H1 (cell line): Measurements from ENCODE around the gene OR4D11. TPM values are rescaled to one million over a fixed set of nuclear protein-coding genes. Genes with fewer than 3 reads are reported as not detected.
A peak's percentile ranks its signal among the peaks of the same experiment; 100 is the strongest.

Experiments
- CTCF ChIA-PET: fragments of 300-600 bp; sonication (Branson Sonifier 250); formaldehyde crosslinking; loops from one replicate; lab custom pipeline; 2021; ENCODE audit not compliant: partially characterized antibody; lab: Charles Lee
- POLR2A ChIA-PET: fragments of 300-600 bp; sonication (Branson Sonifier 250); formaldehyde crosslinking; loops from one replicate; lab custom pipeline; 2021; ENCODE audit warnings: inconsistent platforms; ENCODE audit not compliant: partially characterized antibody; lab: Charles Lee
- DNase-seq, 2 experiments: peaks; one replicate each; pipeline versions ENCODE4 v3.0.0 to v3.0.0-alpha.2; 2010 to 2022; ENCODE audit warnings: low spot score in 2 of 2, low read depth in 1 of 2, mixed read lengths in 1 of 2
- FAIRE-seq: peaks from 2 replicates; lab custom pipeline; 2011; peaks lifted over from hg19 to GRCh38; lab: Jason Lieb, UNC
- H2AFZ ChIP-seq: 2 replicates; pipeline ENCODE4 v1.8.1; 2012; ENCODE audit warnings: low read length, inconsistent platforms
- H2AK5ac ChIP-seq: 2 replicates; pipeline ENCODE4 v1.6.1; 2013; ENCODE audit warnings: low read depth, low read length
- H2BK120ac ChIP-seq: replicated peaks from 2 replicates; pipeline ENCODE3; 2013; ENCODE audit warnings: low read depth, low read length, inconsistent platforms
- H2BK12ac ChIP-seq: 2 replicates; pipeline ENCODE4 v1.6.1; 2013; ENCODE audit warnings: low read depth, low read length
- H2BK15ac ChIP-seq: 2 replicates; pipeline ENCODE4 v1.6.1; 2013; ENCODE audit warnings: low read length
- H2BK20ac ChIP-seq: 2 replicates; pipeline ENCODE4 v1.6.1; 2013; ENCODE audit warnings: low read length
- H2BK5ac ChIP-seq: 2 replicates; pipeline ENCODE4 v1.6.1; 2013; ENCODE audit warnings: low read depth, low read length
- H3K14ac ChIP-seq: 2 replicates; pipeline ENCODE4 v1.6.1; 2013; ENCODE audit warnings: inconsistent platforms; ENCODE audit not compliant: insufficient read length
- H3K18ac ChIP-seq: 2 replicates; pipeline ENCODE4 v1.6.1; 2013; ENCODE audit warnings: low read length; ENCODE audit errors: extremely low read depth
- H3K23ac ChIP-seq: 2 replicates; pipeline ENCODE4 v1.6.1; 2013; ENCODE audit warnings: inconsistent platforms; ENCODE audit not compliant: insufficient read length
- H3K23me2 ChIP-seq: 2 replicates; pipeline ENCODE4 v1.6.1; 2013; ENCODE audit warnings: low read depth, low read length
- H3K27ac ChIP-seq: 2 replicates; pipeline ENCODE4 v1.6.1; 2011; ENCODE audit warnings: low read depth, low read length, inconsistent platforms
- H3K27me3 ChIP-seq, 4 experiments: replicated peaks in 1 of 4; 1 replicate in 1 of 4; 2 replicates in 3 of 4; pipeline versions ENCODE4 v1.6.1 to v1.8.1; 2011 to 2013; ENCODE audit warnings: low read length in 3 of 4, mild to moderate bottlenecking in 3 of 4, inconsistent platforms in 2 of 4, mixed read lengths in 2 of 4, moderate library complexity in 1 of 4; ENCODE audit not compliant: control insufficient read depth in 3 of 4, insufficient read depth in 3 of 4; ENCODE audit errors: extremely low read depth in 1 of 4
- H3K36me3 ChIP-seq, 4 experiments: 2 replicates each; pipeline versions ENCODE4 v1.6.1 to v1.8.1; 2011 to 2013; ENCODE audit warnings: mild to moderate bottlenecking in 4 of 4, low read length in 3 of 4, moderate library complexity in 2 of 4, control low read depth in 1 of 4, inconsistent platforms in 1 of 4; ENCODE audit not compliant: insufficient read depth in 4 of 4, control insufficient read depth in 2 of 4
- H3K4ac ChIP-seq: replicated peaks from 2 replicates; pipeline ENCODE3; 2013; ENCODE audit warnings: low read length, low read depth, mixed read lengths, inconsistent platforms; ENCODE audit not compliant: insufficient read length
- H3K4me1 ChIP-seq, 4 experiments: replicated peaks in 1 of 4; 1 replicate in 1 of 4; 2 replicates in 3 of 4; pipeline versions ENCODE4 v1.6.1 to v1.8.1; 2011 to 2013; ENCODE audit warnings: low read length in 3 of 4, inconsistent platforms in 2 of 4, mixed read lengths in 1 of 4; ENCODE audit not compliant: insufficient read depth in 4 of 4, control insufficient read depth in 3 of 4
- H3K4me2 ChIP-seq, 2 experiments: 2 replicates each; pipeline versions ENCODE4 v1.6.1 to v1.8.1; 2011 to 2013; ENCODE audit warnings: low read depth in 2 of 2, low read length in 2 of 2, control low read depth in 1 of 2, inconsistent platforms in 1 of 2, mild to moderate bottlenecking in 1 of 2; ENCODE audit not compliant: insufficient read depth in 1 of 2
- H3K4me3 ChIP-seq, 4 experiments: fragments of 200-600, 300-600 bp in 1 of 4; sonication (generic), shearing (Covaris generic), sonication (Bioruptor Twin) in 1 of 4; 2 replicates each; pipeline versions ENCODE4 v1.5.1 to v1.8.1; 2011 to 2016; ENCODE audit warnings: low read length in 4 of 4, low read depth in 3 of 4, control low read depth in 2 of 4, inconsistent platforms in 2 of 4, mild to moderate bottlenecking in 2 of 4, mixed read lengths in 1 of 4, moderate library complexity in 1 of 4; ENCODE audit not compliant: insufficient read depth in 2 of 4; ENCODE audit errors: extremely low read depth in 1 of 4
- H3K56ac ChIP-seq: replicated peaks from 2 replicates; pipeline ENCODE3; 2013; ENCODE audit warnings: low read depth, mild to moderate bottlenecking, mixed read lengths, low read length, inconsistent platforms; ENCODE audit not compliant: insufficient read length
- H3K79me1 ChIP-seq: 2 replicates; pipeline ENCODE4 v1.6.1; 2013; ENCODE audit warnings: low read depth, low read length, control low read depth
- H3K79me2 ChIP-seq, 2 experiments: 2 replicates each; pipeline versions ENCODE4 v1.6.1 to v1.8.1; 2012 to 2013; ENCODE audit warnings: low read length in 2 of 2, mild to moderate bottlenecking in 2 of 2, inconsistent platforms in 1 of 2; ENCODE audit not compliant: insufficient read depth in 2 of 2, control insufficient read depth in 1 of 2
- H3K9ac ChIP-seq, 4 experiments: replicated peaks in 1 of 4; 1 replicate in 1 of 4; 2 replicates in 3 of 4; pipeline versions ENCODE4 v1.6.1 to v1.8.1; 2011 to 2013; ENCODE audit warnings: low read depth in 3 of 4, low read length in 3 of 4, control low read depth in 2 of 4, mild to moderate bottlenecking in 2 of 4, moderate library complexity in 2 of 4, inconsistent platforms in 1 of 4; ENCODE audit errors: extremely low read depth in 1 of 4
- H3K9me3 ChIP-seq, 2 experiments: 2 replicates each; pipeline versions ENCODE4 v1.6.1 to v1.8.1; 2012 to 2013; ENCODE audit warnings: mild to moderate bottlenecking in 2 of 2, moderate library complexity in 2 of 2, control low read depth in 1 of 2, inconsistent platforms in 1 of 2, low read depth in 1 of 2, low read length in 1 of 2, mixed read lengths in 1 of 2; ENCODE audit not compliant: insufficient read depth in 2 of 2
- H4K20me1 ChIP-seq, 2 experiments: replicated peaks in 1 of 2; 2 replicates each; pipeline versions ENCODE3 to v1.8.1; 2011 to 2013; ENCODE audit warnings: inconsistent platforms in 2 of 2, low read length in 2 of 2, mild to moderate bottlenecking in 1 of 2; ENCODE audit not compliant: insufficient read depth in 2 of 2, control insufficient read depth in 1 of 2
- H4K5ac ChIP-seq: 2 replicates; pipeline ENCODE4 v1.6.1; 2013; ENCODE audit warnings: low read length, low read depth, mixed read lengths, inconsistent platforms; ENCODE audit not compliant: insufficient read length
- H4K8ac ChIP-seq: 2 replicates; pipeline ENCODE4 v1.8.0; 2013; ENCODE audit warnings: mild to moderate bottlenecking, moderate library complexity, low read length, inconsistent platforms; ENCODE audit not compliant: insufficient read depth; ENCODE audit errors: extremely low read depth
- H4K91ac ChIP-seq: replicated peaks from 2 replicates; pipeline ENCODE3; 2013; ENCODE audit warnings: low read length, mixed read lengths, inconsistent platforms; ENCODE audit not compliant: insufficient read length
- ASH2L ChIP-seq: fragments of 200-600, 300-600 bp; sonication (generic); IDR thresholded peaks from one replicate; pipeline ENCODE4 v1.7.1; 2017; ENCODE audit warnings: low read length
- CBX5 ChIP-seq: fragments of 300-800, 300-1000 bp; sonication (generic); IDR thresholded peaks from 2 replicates; pipeline ENCODE4 v1.7.1; 2016; ENCODE audit warnings: antibody characterized with exemption, low read length, low read depth
- EGR1 ChIP-seq: IDR thresholded peaks from 2 replicates; pipeline ENCODE4 v1.6.1; 2011; ENCODE audit warnings: low read depth, low read length, borderline replicate concordance
- EP300 ChIP-seq, 2 experiments: IDR thresholded peaks; 1 replicate in 1 of 2; 2 replicates in 1 of 2; pipeline ENCODE4 v1.6.1; 2011 to 2012; ENCODE audit warnings: low read depth in 2 of 2, low read length in 2 of 2, mild to moderate bottlenecking in 2 of 2, borderline replicate concordance in 1 of 2, inconsistent platforms in 1 of 2, moderate library complexity in 1 of 2
- GABPA ChIP-seq: IDR thresholded peaks from 2 replicates; pipeline ENCODE4 v1.6.1; 2011; ENCODE audit warnings: mild to moderate bottlenecking, low read length, moderate library complexity, borderline replicate concordance; ENCODE audit not compliant: insufficient read depth
- JUN ChIP-seq: IDR thresholded peaks from 2 replicates; pipeline ENCODE4 v1.6.1; 2011; ENCODE audit warnings: low read depth, mild to moderate bottlenecking, improper control_type of control experiment, low read length
- KDM4A ChIP-seq: IDR thresholded peaks from one replicate; pipeline ENCODE4 v1.7.1; 2012; ENCODE audit warnings: low read depth, mild to moderate bottlenecking, moderate library complexity, low read length, inconsistent platforms; ENCODE audit not compliant: severe bottlenecking
- KDM5A ChIP-seq: fragments of 200-600 bp; IDR thresholded peaks from 2 replicates; pipeline ENCODE4 v1.7.1; 2012; ENCODE audit warnings: mild to moderate bottlenecking, low read length, inconsistent platforms, mixed read lengths
- POU5F1 ChIP-seq: IDR thresholded peaks from 2 replicates; pipeline ENCODE4 v1.6.1; 2011; ENCODE audit warnings: low read depth, mild to moderate bottlenecking, low read length, moderate library complexity
- RNF2 ChIP-seq: fragments of 200-900, 300-1000 bp; sonication (generic); IDR thresholded peaks from 2 replicates; pipeline ENCODE4 v1.7.1; 2016; ENCODE audit warnings: borderline replicate concordance, low read depth, mild to moderate bottlenecking, antibody characterized with exemption, low read length; ENCODE audit not compliant: poor library complexity, severe bottlenecking; ENCODE audit errors: missing control alignments
- SRF ChIP-seq: IDR thresholded peaks from 2 replicates; pipeline ENCODE4 v1.6.1; 2011; ENCODE audit warnings: mild to moderate bottlenecking, low read depth, low read length, moderate library complexity
- TAF7 ChIP-seq: optimal IDR thresholded peaks from 2 replicates; pipeline ENCODE3; 2011; ENCODE audit warnings: low read depth, mild to moderate bottlenecking, inconsistent platforms, low read length, moderate library complexity, borderline replicate concordance
- WGBS, 2 experiments: shearing (Covaris generic) in 1 of 2; methylation state at CpG; one replicate each; pipeline versions ENCODE4 v1.1.6 to v1.1.7; 2013 to 2015; ENCODE audit warnings: low lambda C conversion rate in 2 of 2, mixed read lengths in 2 of 2, inconsistent platforms in 1 of 2, low coverage in 1 of 2, missing lambda C conversion rate in 1 of 2; ENCODE audit not compliant: insufficient replicate concordance in 2 of 2, insufficient coverage in 1 of 2, insufficient read length in 1 of 2; ENCODE audit errors: extremely low coverage in 1 of 2, missing lambda C conversion rate in 1 of 2; 5-methylcytosine and 5-hydroxymethylcytosine counted together
- polyA plus RNA-seq, 7 experiments: library from polyadenylated mRNA; depleted of rRNA in 3 of 7; stranded (reverse) in 5 of 7; unstranded in 2 of 7; fragments of >200 nt in 5 of 7; fragments of 200-250 nt in 2 of 7; gene quantifications; 1 replicate in 5 of 7; 2 replicates in 1 of 7; 4 replicates in 1 of 7; pipeline versions ENCODE4 v1.2.1 to v1.2.3, GENCODE V29; 2011 to 2013; ENCODE audit warnings: missing spikeins in 2 of 7, mixed read lengths in 2 of 7
- total RNA-seq: library from RNA; stranded (reverse); fragmentation: NEBNext Ultra II Directional; extraction: Animal tissue kit (Norgen Biotek cat#: 25700); gene quantifications from 2 replicates; pipeline ENCODE4 v1.2.1, GENCODE V29; 2021
- TF ChIP-seq, protein P1 (sequence below): IDR thresholded peaks from 2 replicates; pipeline ENCODE4 v1.6.1; 2012; ENCODE audit warnings: inconsistent platforms

The OR4D11 gene
- total and polyA plus RNA-seq, 2 of the 8 experiments (the other 6 are each of a cell fraction or from before 2014, with no cell fraction given) = not detected

DNA sequence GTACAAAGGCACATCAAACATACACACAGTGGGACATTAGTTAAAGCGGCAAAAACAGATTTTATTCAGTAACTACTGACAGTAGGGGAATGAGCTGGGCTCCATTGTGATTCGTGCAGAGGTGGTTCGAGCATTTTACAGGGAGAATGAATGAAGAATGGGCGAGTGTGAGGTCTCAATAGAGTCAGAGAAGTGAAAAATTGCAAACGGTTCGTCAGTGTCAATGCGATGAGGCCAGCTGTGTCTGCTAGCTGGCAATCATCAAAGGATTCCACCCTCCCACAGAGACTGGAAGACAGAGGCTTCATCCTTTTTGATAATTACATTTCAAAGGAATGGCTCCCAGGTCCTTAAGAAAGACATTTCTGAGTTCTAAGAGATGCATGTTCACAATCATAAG is 25.3 kb downstream of the OR4D11 start:
- CTCF ChIA-PET = interaction anchor here (1.1 to 2.1 kb wide), 4 partner anchors 8 to 226 kb away, joined by 3 to 8 read pairs (median 3); partner anchors contain the start of gene STX3
- H3K4me3 ChIP-seq = no peak overlapping the region
- H3K4me1 ChIP-seq = peaks cover 4 to 16% (median 12%) of the 10 kb centered on the region in 4 experiments; a peak in 4 of 7 replicates
- POLR2A ChIA-PET = no interaction called here
- H2BK20ac ChIP-seq = no peak overlapping the region
- H4K5ac ChIP-seq = no peak overlapping the region
- H3K9me3 ChIP-seq = no peaks in the 10 kb centered on the region
- no peak overlapping the region for H3K27ac ChIP-seq
- no peak overlapping the region for H3K18ac ChIP-seq
- H2AK5ac ChIP-seq = no peak overlapping the region
- no peak overlapping the region for H2BK5ac ChIP-seq
- no peak overlapping the region for H3K56ac ChIP-seq
- H3K36me3 ChIP-seq = no peaks in the 10 kb centered on the region
- no peak overlapping the region for H4K8ac ChIP-seq
- H3K27me3 ChIP-seq = no peaks in the 10 kb centered on the region
- H3K4ac ChIP-seq = no peak overlapping the region
- no peaks in the 10 kb centered on the region for H4K20me1 ChIP-seq
- no peaks in the 10 kb centered on the region for H3K23me2 ChIP-seq
- no peaks in the 10 kb centered on the region for H3K79me1 ChIP-seq
- H3K4me2 ChIP-seq = peak overlapping the region; percentile 24 to 44; a peak in 2 of 4 replicates
- no peak overlapping the region for H2BK12ac ChIP-seq
- WGBS, 2 experiments = 54% methylated on average over 7 of the region's 7 CpGs; no CpG with 5 or more reads in 1 of the 2 experiments
- DNase-seq (no peak), FAIRE-seq (peak; percentile 72)
- H2AFZ ChIP-seq = peak overlapping the region; percentile 14; the same call in 1 of the 2 replicates
- no peak overlapping the region for H3K23ac ChIP-seq
- no peak overlapping the region for H4K91ac ChIP-seq
- no peaks in the 10 kb centered on the region for H3K79me2 ChIP-seq
- no peak overlapping the region for H2BK120ac ChIP-seq
- no peak overlapping the region for H2BK15ac ChIP-seq
- H3K9ac ChIP-seq = no peak overlapping the region
- no peak overlapping the region for H3K14ac ChIP-seq
- TF ChIP-seq GABPA (no peak), EGR1 (no peak), POU5F1 (no peak), ASH2L (no peak), TAF7 (no peak), JUN (no peak), KDM5A (no peak), SRF (no peak), EP300 (IDR thresholded peaks at IDR 0.05; ENCODE audit: borderline replicate concordance in 1 of 2, low read depth in 2 of 2, low read length in 2 of 2) (no peak), CBX5 (no peak), RNF2 (no peak), KDM4A (no peak)
- TF ChIP-seq, protein P1, sequence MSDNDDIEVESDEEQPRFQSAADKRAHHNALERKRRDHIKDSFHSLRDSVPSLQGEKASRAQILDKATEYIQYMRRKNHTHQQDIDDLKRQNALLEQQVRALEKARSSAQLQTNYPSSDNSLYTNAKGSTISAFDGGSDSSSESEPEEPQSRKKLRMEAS = no peak
